ENCODE measurements around the gene ADCY4. TPM values are rescaled to one million over a fixed set of nuclear protein-coding genes. Genes with fewer than 3 reads are reported as not detected.

Gene ADCY4
- total and polyA plus RNA-seq, 2 of the 13 experiments (the other 11 are each of a cell fraction or from before 2014, with no cell fraction given), result 0.03 TPM; not detected in 1

DNA sequence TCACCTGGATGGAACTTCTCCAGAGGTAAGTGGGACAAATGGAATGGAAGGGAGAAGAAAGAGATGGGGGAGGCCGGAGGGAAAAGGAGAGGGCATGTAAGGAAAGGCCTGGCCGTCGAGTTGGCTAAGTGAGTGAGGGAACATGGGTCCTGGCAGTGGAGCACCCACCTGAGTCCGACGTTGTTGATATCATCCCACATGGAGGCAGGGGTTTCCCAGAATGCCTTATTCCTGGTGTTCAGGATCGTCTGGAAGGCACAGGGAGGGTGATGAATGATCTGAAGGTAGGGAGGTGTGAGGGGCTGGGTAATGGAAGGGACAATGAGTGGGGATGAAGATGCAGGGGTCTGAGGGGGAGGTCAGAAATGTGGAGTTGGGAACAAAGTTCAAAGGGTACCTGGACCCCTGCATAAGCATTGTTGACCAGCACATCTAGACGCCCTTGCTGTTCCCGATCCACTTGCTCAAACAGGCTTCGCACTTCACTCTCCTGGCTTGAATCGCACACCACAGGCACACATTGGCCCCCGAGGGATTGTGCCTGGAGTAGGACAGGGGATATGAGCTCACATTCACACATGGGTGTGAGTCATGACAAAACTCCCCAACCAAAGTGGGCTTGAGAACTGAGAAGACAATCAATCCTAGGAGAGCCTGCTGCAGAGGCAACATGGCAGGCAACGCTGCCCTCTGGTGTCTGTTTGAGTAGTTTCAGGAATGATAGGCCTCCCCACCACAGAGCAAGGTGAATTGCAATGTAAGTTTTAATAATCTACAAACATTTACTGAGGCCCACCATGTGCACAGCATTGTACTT, 38.3 kb downstream of the ADCY4 start (continued):
- TF ChIP-seq TCF12 (IDR thresholded peaks at IDR 0.05), result no peak
- TF ChIP-seq TCF12 (CRISPR knock-in tag; IDR thresholded peaks at IDR 0.05), result no peak
- TF ChIP-seq ZBTB1 (CRISPR knock-in tag; IDR thresholded peaks at IDR 0.05; ENCODE audit: borderline replicate concordance), result 0 out of 2 replicates have a peak, but pooled peaks have one; percentile 22
- no peak for TF ChIP-seq ZFP90 (CRISPR knock-in tag; IDR thresholded peaks at IDR 0.05; ENCODE audit: borderline replicate concordance)
- TF ChIP-seq RFXAP (CRISPR knock-in tag; IDR thresholded peaks at IDR 0.05; ENCODE audit: borderline replicate concordance), result no peak
- TF ChIP-seq, protein P1, sequence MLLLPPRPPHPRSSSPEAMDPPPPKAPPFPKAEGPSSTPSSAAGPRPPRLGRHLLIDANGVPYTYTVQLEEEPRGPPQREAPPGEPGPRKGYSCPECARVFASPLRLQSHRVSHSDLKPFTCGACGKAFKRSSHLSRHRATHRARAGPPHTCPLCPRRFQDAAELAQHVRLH (CRISPR knock-in tag; IDR thresholded peaks at IDR 0.05; ENCODE audit: borderline replicate concordance, low read depth), result peak; percentile 94; the same call in 1 of the 2 replicates
- no peak for TF ChIP-seq ZNF430 (CRISPR knock-in tag; IDR thresholded peaks at IDR 0.05)
- peak; percentile 77; the same call in 1 of the 2 replicates for TF ChIP-seq ZNF44 (CRISPR knock-in tag; IDR thresholded peaks at IDR 0.05)
- no peak for TF ChIP-seq MTA1 (CRISPR knock-in tag; IDR thresholded peaks at IDR 0.05; ENCODE audit: borderline replicate concordance)
- peak; percentile 26; the same call in 1 of the 2 replicates for TF ChIP-seq FOXC1 (CRISPR knock-in tag; IDR thresholded peaks at IDR 0.05; ENCODE audit: borderline replicate concordance)
- no peak for TF ChIP-seq ZNF296 (CRISPR knock-in tag; conservative IDR thresholded peaks at IDR 0.05)
- TF ChIP-seq MEIS1 (CRISPR knock-in tag; IDR thresholded peaks at IDR 0.05; ENCODE audit: borderline replicate concordance), result 0 out of 2 replicates have a peak, but pooled peaks have one; percentile 23
- no peak for TF ChIP-seq SKI (IDR thresholded peaks at IDR 0.05; ENCODE audit: partially characterized antibody)
- no peak for TF ChIP-seq ZNF891 (CRISPR knock-in tag; IDR thresholded peaks at IDR 0.05)
- no peak for TF ChIP-seq ZFP36L2 (CRISPR knock-in tag; IDR thresholded peaks at IDR 0.05)
- TF ChIP-seq GATAD1 (CRISPR knock-in tag; IDR thresholded peaks at IDR 0.05), result peak; percentile 71; the same call in 1 of the 2 replicates
- no peak for TF ChIP-seq DNMT3B (CRISPR knock-in tag; conservative IDR thresholded peaks at IDR 0.05)
- no peak for TF ChIP-seq ZNF672 (CRISPR knock-in tag; IDR thresholded peaks at IDR 0.05)
- no peak for TF ChIP-seq NR2F2 (IDR thresholded peaks at IDR 0.05; ENCODE audit: borderline replicate concordance, low read depth)
- no peak for TF ChIP-seq LCORL (IDR thresholded peaks at IDR 0.05)
- TF ChIP-seq LCORL (CRISPR knock-in tag; IDR thresholded peaks at IDR 0.05), result peak; percentile 49; the same call in 1 of the 2 replicates
- TF ChIP-seq, protein P2, sequence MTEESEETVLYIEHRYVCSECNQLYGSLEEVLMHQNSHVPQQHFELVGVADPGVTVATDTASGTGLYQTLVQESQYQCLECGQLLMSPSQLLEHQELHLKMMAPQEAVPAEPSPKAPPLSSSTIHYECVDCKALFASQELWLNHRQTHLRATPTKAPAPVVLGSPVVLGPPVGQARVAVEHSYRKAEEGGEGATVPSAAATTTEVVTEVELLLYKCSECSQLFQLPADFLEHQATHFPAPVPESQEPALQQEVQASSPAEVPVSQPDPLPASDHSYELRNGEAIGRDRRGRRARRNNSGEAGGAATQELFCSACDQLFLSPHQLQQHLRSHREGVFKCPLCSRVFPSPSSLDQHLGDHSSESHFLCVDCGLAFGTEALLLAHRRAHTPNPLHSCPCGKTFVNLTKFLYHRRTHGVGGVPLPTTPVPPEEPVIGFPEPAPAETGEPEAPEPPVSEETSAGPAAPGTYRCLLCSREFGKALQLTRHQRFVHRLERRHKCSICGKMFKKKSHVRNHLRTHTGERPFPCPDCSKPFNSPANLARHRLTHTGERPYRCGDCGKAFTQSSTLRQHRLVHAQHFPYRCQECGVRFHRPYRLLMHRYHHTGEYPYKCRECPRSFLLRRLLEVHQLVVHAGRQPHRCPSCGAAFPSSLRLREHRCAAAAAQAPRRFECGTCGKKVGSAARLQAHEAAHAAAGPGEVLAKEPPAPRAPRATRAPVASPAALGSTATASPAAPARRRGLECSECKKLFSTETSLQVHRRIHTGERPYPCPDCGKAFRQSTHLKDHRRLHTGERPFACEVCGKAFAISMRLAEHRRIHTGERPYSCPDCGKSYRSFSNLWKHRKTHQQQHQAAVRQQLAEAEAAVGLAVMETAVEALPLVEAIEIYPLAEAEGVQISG (CRISPR knock-in tag; IDR thresholded peaks at IDR 0.05), result peak; percentile 90
- peak; percentile 11; the same call in 1 of the 2 replicates for TF ChIP-seq TARDBP (CRISPR knock-in tag; IDR thresholded peaks at IDR 0.05)
- TF ChIP-seq ZNF629 (CRISPR knock-in tag; conservative IDR thresholded peaks at IDR 0.05), result no peak
- TF ChIP-seq ZFP62 (CRISPR knock-in tag; IDR thresholded peaks at IDR 0.05), result no peak
- no peak for TF ChIP-seq NCOR1 (IDR thresholded peaks at IDR 0.05; ENCODE audit: borderline replicate concordance, low read length)
- peak; percentile 43 for TF ChIP-seq PITX1 (CRISPR knock-in tag; IDR thresholded peaks at IDR 0.05)
- peak; percentile 67 for TF ChIP-seq SAP130 (CRISPR knock-in tag; IDR thresholded peaks at IDR 0.05; ENCODE audit: low read depth)

Data from HepG2 (cell line).